ENCODE data around the gene CLNK.

DNA sequence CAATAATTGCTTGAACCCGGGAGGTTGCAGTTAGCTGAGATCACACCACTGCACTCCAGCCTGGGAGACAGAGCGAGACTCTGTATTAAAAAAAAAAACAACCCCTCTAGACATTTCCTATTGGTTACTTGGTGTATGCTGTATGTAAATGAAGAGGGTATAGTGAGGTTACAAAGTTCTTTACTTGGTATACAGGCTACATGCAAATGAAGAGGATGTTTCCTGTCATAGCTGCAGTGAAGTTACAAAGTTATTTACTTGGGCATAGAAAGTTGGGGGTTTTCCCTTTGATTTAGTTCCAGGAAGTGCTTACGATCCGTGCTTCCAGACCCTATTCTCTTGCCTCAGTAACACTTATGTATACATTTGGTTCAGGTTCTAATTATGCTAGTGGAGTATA is 38.4 kb upstream of the CLNK start:
- TF ChIP-seq, protein P1, sequence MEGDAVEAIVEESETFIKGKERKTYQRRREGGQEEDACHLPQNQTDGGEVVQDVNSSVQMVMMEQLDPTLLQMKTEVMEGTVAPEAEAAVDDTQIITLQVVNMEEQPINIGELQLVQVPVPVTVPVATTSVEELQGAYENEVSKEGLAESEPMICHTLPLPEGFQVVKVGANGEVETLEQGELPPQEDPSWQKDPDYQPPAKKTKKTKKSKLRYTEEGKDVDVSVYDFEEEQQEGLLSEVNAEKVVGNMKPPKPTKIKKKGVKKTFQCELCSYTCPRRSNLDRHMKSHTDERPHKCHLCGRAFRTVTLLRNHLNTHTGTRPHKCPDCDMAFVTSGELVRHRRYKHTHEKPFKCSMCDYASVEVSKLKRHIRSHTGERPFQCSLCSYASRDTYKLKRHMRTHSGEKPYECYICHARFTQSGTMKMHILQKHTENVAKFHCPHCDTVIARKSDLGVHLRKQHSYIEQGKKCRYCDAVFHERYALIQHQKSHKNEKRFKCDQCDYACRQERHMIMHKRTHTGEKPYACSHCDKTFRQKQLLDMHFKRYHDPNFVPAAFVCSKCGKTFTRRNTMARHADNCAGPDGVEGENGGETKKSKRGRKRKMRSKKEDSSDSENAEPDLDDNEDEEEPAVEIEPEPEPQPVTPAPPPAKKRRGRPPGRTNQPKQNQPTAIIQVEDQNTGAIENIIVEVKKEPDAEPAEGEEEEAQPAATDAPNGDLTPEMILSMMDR (IDR thresholded peaks at IDR 0.05; ENCODE audit: control extremely low read depth in 1 of 3, insufficient read depth in 1 of 3, low read depth in 1 of 3, low read length in 3 of 3) = no peak
- TF ChIP-seq GTF2F1 (IDR thresholded peaks at IDR 0.05; ENCODE audit: borderline replicate concordance, low read depth, low read length) = no peak
- no peak for TF ChIP-seq CBX5 (IDR thresholded peaks at IDR 0.05; ENCODE audit: low read depth, low read length)
- no peak for TF ChIP-seq SP1 (IDR thresholded peaks at IDR 0.05; ENCODE audit: low read depth, low read length)
- TF ChIP-seq RFX5 (IDR thresholded peaks at IDR 0.05; ENCODE audit: borderline replicate concordance, low read depth, low read length) = no peak
- no peak for TF ChIP-seq POLR2A (IDR thresholded peaks at IDR 0.05; ENCODE audit: control extremely low read depth in 1 of 2, low read depth in 2 of 2, low read length in 2 of 2)
- TF ChIP-seq EZH2 (IDR thresholded peaks at IDR 0.05; ENCODE audit: low read depth, low read length, severe bottlenecking) = no peak
- TF ChIP-seq ZNF274 (IDR thresholded peaks at IDR 0.05; ENCODE audit: borderline replicate concordance, extremely low read depth, low read length) = no peak
- no peak for TF ChIP-seq GABPA (IDR thresholded peaks at IDR 0.05; ENCODE audit: borderline replicate concordance, insufficient read depth, low read length)
- TF ChIP-seq NRF1 (IDR thresholded peaks at IDR 0.05; ENCODE audit: low read depth, low read length) = no peak
